Sciatic nerve (tissue), 2 donors: ENCODE measurements around the gene EFNA1. TPM values are rescaled to one million over a fixed set of nuclear protein-coding genes. Genes with fewer than 3 reads are reported as not detected.
"Not testable (repeated sequence)": the region's sequence is repeated elsewhere in the genome, so short reads cannot be mapped to it uniquely, and the experiment has no call there.

Experiments
- ATAC-seq: fragments of 200-7000 bp; cut with Tn5 transposase; one replicate; pipeline ENCODE4 v1.9.1; 2020; ENCODE audit warnings: mild to moderate bottlenecking, moderate library complexity
- DNase-seq: peaks from one replicate; pipeline ENCODE4 v3.0.0-alpha.2; 2020; ENCODE audit warnings: low spot score
- intact Hi-C: fragments of 100-400 bp; cut with DNase I; formaldehyde crosslinking; loops from one replicate; pipeline ENCODE4 v1.14.2; 2022
- total RNA-seq: library from RNA; stranded (reverse); fragmentation: NEBNext Ultra II Directional; extraction: Animal tissue kit (Norgen Biotek cat#: 25700); gene quantifications from one replicate; pipeline ENCODE4 v1.2.1, GENCODE V29; 2021
- donor health status: DM: no; HTN: no; CAD: no.
- donor health status: DM: no; HTN: no; CAD: no.

Gene EFNA1
- total RNA-seq, 1 donor from 2014 or later, result 49.0 TPM

- DNase-seq, result not testable (repeated sequence)
- intact Hi-C loops, result loop anchor here (5.0 kb wide), 1 partner anchor 76 kb away; no protein-coding TSS in a partner anchor
Measured at GRCh38 chr1:155168105-155168445, 40.4 kb downstream of the EFNA1 start.

DNA sequence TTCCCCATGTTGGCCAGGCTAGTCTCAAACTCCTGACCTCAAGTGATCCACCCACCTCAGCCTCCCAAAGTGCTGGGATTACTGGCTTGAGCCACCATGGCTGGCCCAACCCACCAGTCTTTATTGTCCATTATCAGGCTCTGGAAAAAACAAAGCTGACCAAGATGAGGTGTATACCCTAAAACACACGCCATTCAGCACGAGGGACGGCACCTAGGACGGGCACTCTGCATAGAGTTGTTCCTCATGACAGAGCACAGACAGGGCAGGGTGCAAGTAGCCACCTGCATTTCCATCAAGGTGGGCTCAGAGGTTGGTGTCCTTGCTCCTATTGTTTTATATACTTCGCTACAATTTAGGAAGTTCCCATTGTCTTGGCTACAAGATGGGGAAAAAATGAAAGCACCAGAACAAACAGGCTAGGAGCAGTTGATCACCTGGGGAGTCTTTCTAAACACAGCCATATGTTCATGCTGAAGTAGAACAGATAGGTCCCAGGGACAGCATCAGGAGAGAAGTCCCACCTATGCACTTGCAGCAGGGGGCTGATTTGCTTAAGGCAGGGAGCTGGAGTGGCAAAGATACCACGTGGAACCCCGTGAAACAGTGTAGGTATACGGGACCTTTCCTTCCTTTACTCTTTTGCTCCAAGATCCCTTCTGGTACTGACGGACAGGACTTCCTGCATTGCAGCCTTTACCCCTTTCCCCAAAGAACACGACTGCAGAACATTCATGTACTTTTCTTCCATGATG is 41.0 kb downstream of the EFNA1 start:
- intact Hi-C loops, result loop anchor here (5.0 kb wide), 1 partner anchor 76 kb away; no protein-coding TSS in a partner anchor
- DNase-seq (no peak), ATAC-seq (no peak)

More at GRCh38 chr1:155168105-155168445, 40.4 kb downstream of the EFNA1 start:
- ATAC-seq, result not testable (repeated sequence)

DNA sequence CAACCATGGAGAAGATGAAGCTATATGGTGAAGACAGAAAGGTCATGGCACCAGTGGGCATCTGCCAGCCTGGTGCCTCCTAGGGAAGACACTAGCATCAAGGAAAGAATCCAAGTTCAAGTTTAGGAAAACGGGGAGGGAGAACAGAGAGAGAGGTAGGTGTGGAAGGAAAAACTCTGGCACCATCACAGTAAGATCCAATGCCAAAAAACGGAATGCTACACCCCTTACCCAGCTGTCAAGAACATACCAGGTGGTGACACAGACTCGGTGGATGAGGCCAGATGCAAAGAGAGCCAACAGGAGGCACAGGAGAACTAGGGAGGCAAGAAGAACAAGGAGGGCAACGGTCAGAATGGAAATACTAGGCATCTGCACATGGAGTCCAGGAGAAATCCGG is 41.9 kb downstream of the EFNA1 start:
- DNase-seq (peak; percentile 15), ATAC-seq (no peak)
- intact Hi-C loops, result loop anchor here (5.0 kb wide), 1 partner anchor 77 kb away; no protein-coding TSS in a partner anchor

DNA sequence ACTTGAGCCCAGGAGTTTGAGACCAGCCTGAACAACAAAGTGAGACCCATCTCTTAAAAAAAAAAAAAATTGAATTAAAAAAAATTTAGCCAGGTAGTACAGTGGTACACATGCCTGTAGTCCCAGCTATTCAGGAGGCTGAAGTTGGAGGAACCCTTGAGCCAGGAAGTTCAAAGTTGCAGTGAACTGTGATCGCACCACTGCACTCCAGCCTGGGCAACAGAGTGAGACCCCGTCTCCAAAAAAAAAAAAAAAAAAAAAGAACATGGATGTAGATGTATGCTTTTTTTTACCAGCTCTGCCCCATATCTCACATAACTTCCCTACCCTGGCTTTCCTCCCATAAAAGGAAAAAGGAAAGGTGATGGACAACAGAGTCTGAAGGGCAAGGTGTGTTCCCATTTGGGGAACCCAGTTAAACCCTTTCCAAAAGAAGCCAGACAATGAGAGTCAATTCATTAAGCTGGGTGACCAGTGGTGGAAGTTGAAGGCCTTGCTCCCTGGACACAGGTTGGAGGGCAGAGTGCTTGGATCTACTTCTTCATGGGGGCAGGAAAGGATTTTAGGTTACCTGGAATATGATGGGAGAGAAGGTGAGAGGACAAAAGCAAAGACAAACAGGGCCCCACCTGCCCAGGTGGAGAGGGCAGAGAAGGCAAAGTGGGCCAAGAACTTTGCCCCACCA is 42.6 kb downstream of the EFNA1 start:
- ATAC-seq (no peak), DNase-seq (peak; percentile 21)
- intact Hi-C loops, result loop anchor here (5.0 to 10.0 kb wide), 2 partner anchors 45 to 193 kb away; partner anchors contain the start of gene EFNA1

DNA sequence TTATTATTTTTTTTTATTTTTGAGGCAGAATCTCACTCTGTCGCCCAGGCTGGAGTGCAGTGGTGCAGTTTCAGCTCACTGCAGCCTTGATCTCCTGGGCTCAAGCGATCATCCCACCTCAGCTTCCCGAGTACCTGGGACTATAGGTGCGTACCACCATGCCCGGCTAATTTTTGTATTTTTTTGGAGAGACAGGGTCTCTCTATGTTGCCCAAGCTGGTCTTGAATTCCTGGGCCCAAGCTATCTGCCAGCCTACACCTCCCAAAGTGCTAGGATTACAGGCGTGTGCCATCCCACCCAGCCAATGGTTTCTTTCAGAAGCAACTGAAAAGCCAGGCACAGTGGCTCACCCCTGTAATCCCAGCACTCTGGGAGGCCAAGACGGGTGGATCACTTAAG is 43.1 kb downstream of the EFNA1 start:
- intact Hi-C loops, result loop anchor here (5.0 to 10.0 kb wide), 2 partner anchors 46 to 194 kb away; partner anchors contain the start of gene EFNA1
- DNase-seq (peak; percentile 10), ATAC-seq (no peak)

DNA sequence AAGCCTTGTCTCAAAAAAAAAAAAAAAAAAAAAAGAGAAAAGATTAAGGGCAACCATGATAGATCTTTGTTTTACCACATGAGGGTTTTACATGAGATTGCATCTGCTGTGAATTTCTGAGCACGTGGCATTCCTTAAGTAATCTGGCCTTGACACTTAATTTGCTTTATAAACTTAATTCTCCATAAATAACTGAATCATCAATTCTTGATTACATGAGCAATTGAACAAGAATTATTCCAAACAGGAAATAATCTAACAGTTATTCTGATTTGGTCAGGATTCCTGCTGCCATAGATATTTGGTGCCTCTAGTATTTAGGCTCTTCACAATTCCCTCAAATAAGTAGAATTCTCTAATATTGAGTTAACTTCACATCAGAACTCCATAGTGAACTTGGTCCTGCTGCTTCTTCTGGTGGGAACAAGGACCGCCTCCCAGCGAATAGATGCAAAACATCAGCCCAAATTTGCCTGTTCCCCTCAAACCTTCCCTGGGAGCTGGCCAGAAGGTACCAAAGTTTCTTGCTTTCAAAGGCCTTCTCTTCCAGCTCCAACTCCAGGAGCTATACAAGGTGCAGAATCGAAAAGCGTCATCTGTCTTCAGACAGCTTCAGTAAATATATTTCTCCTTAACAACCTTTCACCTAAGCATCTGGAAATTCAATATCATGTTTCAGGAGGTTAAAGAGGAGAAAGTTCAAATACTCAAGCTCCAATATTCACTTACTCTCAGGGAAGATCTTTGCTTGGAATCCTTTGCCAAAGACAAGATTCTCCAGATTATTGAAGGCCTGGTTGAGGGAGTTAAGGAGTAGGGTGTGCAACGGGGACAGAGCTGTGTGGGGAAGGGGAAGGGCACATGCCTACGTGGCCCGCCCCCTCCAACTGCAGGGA is 44.4 kb downstream of the EFNA1 start:
- DNase-seq, result peak; percentile 34
- intact Hi-C loops, result loop anchor here (5.0 to 10.0 kb wide), 2 partner anchors 47 to 195 kb away; partner anchors contain the start of gene EFNA1
- ATAC-seq, result no peak

DNA sequence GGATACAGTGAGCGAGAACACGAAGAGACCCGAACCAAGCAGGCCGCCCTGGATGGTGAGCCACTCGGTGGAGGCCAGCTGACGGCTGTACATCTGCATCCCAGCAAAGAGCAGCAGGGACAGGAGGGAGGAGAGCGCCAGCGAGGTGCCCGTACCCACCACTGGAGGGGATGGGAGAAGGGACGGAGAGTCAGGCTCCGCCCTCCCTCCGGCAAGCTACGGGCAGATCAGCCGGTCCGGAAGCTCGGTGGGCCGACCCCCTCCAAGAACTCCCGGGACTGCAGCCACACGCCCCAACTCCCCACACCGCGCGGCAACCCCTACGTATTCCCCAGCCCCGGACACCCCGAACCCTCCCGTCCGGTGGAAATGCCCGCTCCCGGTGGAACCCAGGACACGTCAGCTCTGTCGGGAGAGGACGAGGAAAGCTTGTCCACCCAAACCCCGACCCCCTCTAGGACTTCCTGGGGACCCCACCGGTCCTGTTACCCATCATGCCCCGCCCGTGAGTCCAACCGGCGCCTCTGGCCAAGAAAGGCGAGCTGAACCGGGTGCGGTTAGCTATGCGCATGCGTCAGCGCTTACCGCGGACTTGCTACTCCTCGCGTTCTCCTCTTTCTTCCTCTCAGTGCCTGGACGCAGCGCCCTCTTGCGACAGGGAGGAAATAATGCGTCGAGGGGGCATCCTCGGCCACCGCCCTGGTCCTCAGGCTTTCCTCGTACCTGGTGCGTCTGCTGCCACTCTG is 45.2 kb downstream of the EFNA1 start, which contains the start of gene KRTCAP2:
KRTCAP2 (minus strand) TSS at position 573 of the 746 bp plus-strand sequence; CDS start at position 493, 80 bp downstream.
- intact Hi-C loops, result loop anchor here (5.0 to 10.0 kb wide), 2 partner anchors 48 to 196 kb away; partner anchors contain the start of gene EFNA1
- ATAC-seq (peak; percentile 88), DNase-seq (peak; percentile 96)

GRCh38 chr1:155173478-155174323 is 46.0 kb downstream of the EFNA1 start, which contains the start of gene TRIM46:
Gene TRIM46 (plus strand): TSS chr1:155173849. CDS start chr1:155173967, 118 bp downstream.
- ATAC-seq (peak; percentile 7), DNase-seq (peak; percentile 74)
- intact Hi-C loops, result loop anchor here (5.0 to 10.0 kb wide), 2 partner anchors 49 to 196 kb away; partner anchors contain the start of gene EFNA1

DNA sequence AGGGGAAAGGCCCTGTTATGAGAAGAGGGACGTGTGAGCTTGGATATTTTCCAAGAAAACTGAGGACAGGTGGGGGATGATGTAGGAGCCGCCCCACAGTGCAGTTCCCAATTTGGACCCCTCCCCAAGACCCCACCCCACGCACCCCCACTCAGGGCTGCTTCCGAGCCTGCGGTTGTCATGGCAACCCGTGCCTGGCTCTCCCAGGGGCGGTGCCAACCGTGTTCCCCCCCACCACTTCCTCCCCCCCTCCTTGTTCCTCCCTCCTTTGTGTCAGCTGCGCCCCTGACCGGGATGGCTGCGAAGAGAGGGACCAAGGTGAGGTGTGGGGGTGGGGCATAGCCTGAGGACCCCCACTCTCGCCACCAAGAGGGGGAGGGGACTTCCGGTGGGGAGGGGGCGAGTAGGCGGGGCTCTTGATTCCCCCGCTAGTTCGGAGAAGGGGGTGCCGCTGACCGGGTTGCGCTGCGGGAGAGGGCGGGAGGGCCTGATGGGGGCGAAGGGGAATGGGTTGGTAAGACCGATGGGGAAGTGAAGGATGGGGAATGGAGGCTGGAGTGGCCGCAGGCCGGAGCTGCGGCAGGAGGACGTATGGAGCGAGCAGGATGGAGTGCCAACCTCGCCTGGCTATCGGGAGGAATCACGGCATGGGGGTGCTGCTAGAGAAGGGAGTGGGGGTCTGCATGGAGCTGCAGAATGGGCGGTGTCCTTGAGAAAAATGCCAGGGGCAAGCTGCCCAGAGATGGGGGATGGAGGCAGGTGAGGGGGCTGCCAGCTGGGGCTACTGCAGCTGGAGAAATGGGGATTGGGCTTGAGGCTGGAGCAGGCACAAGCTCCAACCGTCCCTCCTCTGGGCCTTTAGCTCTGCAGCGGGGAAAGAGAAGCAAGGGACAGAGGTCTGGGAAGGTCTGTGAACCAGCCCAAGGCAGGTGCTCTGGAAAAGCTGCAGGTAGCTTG is 46.9 kb downstream of the EFNA1 start:
- peak; percentile 2 for ATAC-seq
- intact Hi-C loops, result loop anchor here (5.0 to 10.0 kb wide), 2 partner anchors 50 to 197 kb away; partner anchors contain the start of gene EFNA1
- peak; percentile 74 for DNase-seq

- DNase-seq (peak; percentile 61), ATAC-seq (no peak)
- intact Hi-C loops, result loop anchor here (10.0 kb wide), 1 partner anchor 51 kb away; the partner anchor contains the start of gene EFNA1
Measured at GRCh38 chr1:155175281-155175926, 47.7 kb downstream of the EFNA1 start.

DNA sequence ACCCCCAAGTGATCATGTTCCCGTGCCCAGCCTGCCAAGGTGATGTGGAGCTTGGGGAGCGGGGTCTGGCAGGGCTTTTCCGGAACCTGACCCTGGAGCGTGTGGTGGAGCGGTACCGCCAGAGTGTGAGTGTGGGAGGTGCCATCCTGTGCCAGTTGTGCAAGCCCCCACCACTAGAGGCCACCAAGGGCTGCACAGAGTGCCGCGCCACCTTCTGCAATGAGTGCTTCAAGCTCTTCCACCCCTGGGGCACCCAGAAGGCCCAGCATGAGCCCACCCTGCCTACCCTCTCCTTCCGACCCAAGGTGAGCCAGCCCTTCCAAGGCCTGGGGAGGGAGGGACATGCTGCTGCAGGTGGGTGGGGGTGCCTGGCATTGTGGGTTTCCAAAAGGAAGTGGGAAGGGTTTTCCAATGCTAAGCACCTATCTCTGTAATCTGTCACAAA is 48.3 kb downstream of the EFNA1 start:
- no peak for ATAC-seq
- DNase-seq, result peak; percentile 60
- intact Hi-C loops, result loop anchor here (10.0 kb wide), 1 partner anchor 51 kb away; the partner anchor contains the start of gene EFNA1

DNA sequence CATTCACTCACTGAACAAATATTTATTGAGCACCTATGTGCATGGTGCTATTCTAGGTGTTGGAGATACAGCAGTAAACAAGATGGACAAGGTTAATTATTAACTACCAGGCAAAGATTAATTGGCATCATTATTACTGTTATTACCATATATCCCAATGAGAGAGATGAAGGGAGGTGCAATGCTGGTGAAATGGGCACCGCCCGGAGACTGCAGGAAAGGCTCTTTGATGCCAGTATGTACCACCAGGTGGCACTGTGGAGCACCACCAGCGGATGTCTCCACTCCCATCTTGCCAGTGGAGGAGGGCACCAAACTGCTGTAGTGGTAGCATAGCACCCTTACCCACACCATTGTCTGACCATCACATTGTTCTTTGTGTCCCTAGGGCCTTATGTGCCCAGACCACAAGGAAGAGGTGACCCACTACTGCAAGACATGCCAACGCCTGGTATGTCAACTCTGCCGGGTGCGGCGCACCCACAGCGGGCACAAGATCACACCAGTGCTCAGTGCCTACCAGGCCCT is 48.9 kb downstream of the EFNA1 start:
- ATAC-seq, result peak; percentile 64
- peak; percentile 92 for DNase-seq
- intact Hi-C loops, result loop anchor here (10.0 kb wide), 1 partner anchor 52 kb away; the partner anchor contains the start of gene EFNA1

DNA sequence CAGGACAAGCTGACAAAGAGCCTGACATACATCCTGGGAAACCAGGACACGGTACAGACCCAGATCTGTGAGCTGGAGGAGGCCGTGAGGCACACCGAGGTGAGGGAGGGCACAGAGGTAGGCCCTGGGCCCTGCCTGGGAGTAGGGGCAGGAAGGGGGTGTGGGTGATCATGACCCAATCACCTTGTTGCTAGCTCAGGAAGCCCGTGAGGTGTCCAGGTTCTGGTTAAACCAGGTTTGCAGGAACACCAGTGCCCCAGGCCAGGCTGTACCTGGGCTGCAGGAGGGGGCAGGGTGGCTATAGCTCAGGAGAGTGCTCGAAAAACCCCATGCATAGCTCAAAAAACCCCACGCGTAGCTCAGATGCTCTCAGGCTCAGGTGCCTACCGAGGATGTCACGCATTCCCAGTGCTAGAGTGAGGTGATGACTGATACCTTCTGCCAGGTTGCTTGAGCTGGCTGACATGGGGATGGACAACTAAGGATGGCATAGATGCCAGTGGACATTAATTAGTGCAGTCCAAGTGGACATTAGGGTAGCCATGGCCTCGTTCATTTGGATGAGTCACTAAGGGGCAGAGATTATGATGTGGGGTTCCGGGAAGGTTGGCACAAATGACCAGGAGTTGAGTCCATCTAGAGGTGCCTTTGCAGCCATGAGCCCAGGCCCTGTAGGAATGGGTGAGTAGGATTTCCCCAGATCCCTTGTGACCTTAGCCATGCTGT is 49.7 kb downstream of the EFNA1 start:
- intact Hi-C loops, result loop anchor here (10.0 kb wide), 1 partner anchor 53 kb away; the partner anchor contains the start of gene EFNA1
- DNase-seq (peak; percentile 48), ATAC-seq (no peak)

GRCh38 chr1:155177918-155178281 is 50.2 kb downstream of the EFNA1 start:
- ATAC-seq (no peak), DNase-seq (peak; percentile 63)
- intact Hi-C loops, result loop anchor here (10.0 kb wide), 1 partner anchor 53 kb away; the partner anchor contains the start of gene EFNA1
